ENCODE measurements around the gene ACOX3. TPM values are rescaled to one million over a fixed set of nuclear protein-coding genes. Genes with fewer than 3 reads are reported as not detected.
"Not testable (repeated sequence)": the region's sequence is repeated elsewhere in the genome, so short reads cannot be mapped to it uniquely, and the experiment has no call there.

Gene ACOX3
- total RNA-seq, 4 donors from 2014 or later: 19.0 to 32.9 (median 22.1) TPM

GRCh38 chr4:8387194-8387593 is 53.3 kb downstream of the ACOX3 start:
- intact Hi-C loops (cut with DNase I; ENCODE audit: low total_unique reads) (no loop called here), in situ Hi-C loops (cut with MboI; ENCODE audit: low sequenced_read_pairs in 4 of 4) (no loop called here)
- Histone ChIP-seq H3K4me1 (peaks cover 22 to 27% of the 10 kb centered on the region in 2 donors), H3K4me3 (no peak overlapping the region), H3K27me3 (no peaks in the 10 kb centered on the region), H3K9me3 (no peaks in the 10 kb centered on the region), H3K27ac (no peak overlapping the region), H3K36me3 (peaks cover 0 to 36% of the 10 kb centered on the region in 2 donors)
- no peak for DNase-seq
- no peak for TF ChIP-seq POLR2A (IDR thresholded peaks at IDR 0.05)
- TF ChIP-seq, protein P1, sequence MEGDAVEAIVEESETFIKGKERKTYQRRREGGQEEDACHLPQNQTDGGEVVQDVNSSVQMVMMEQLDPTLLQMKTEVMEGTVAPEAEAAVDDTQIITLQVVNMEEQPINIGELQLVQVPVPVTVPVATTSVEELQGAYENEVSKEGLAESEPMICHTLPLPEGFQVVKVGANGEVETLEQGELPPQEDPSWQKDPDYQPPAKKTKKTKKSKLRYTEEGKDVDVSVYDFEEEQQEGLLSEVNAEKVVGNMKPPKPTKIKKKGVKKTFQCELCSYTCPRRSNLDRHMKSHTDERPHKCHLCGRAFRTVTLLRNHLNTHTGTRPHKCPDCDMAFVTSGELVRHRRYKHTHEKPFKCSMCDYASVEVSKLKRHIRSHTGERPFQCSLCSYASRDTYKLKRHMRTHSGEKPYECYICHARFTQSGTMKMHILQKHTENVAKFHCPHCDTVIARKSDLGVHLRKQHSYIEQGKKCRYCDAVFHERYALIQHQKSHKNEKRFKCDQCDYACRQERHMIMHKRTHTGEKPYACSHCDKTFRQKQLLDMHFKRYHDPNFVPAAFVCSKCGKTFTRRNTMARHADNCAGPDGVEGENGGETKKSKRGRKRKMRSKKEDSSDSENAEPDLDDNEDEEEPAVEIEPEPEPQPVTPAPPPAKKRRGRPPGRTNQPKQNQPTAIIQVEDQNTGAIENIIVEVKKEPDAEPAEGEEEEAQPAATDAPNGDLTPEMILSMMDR (IDR thresholded peaks at IDR 0.05 in 4 of 5, conservative IDR thresholded peaks at IDR 0.05 in 1 of 5): no peak
- no peak for ATAC-seq

GRCh38 chr4:8386731-8387130 is 53.8 kb downstream of the ACOX3 start:
- H3K27ac ChIP-seq: no peak overlapping the region
- intact Hi-C loops (cut with DNase I; ENCODE audit: low total_unique reads): no loop called here

GRCh38 chr4:8386131-8386530 is 54.4 kb downstream of the ACOX3 start:
- in situ Hi-C loops (cut with MboI; ENCODE audit: low sequenced_read_pairs in 4 of 4); ATAC-seq; H3K27ac ChIP-seq; DNase-seq; intact Hi-C loops (cut with DNase I; ENCODE audit: low total_unique reads); H3K4me3 ChIP-seq; H3K27me3 ChIP-seq; H3K9me3 ChIP-seq: not testable (repeated sequence)
- Histone ChIP-seq H3K36me3 (peaks cover 0 to 36% of the 10 kb centered on the region in 2 donors), H3K4me1 (peaks cover 20 to 22% of the 10 kb centered on the region in 2 donors)

More at GRCh38 chr4:8386731-8387130, 53.8 kb downstream of the ACOX3 start:
- Histone ChIP-seq H3K36me3 (peaks cover 0 to 36% of the 10 kb centered on the region in 2 donors), H3K27me3 (no peaks in the 10 kb centered on the region), H3K4me3 (no peak overlapping the region), H3K4me1 (peaks cover 20 to 23% of the 10 kb centered on the region in 2 donors), H3K9me3 (no peaks in the 10 kb centered on the region)
- in situ Hi-C loops (cut with MboI; ENCODE audit: low sequenced_read_pairs in 4 of 4): no loop called here
- TF ChIP-seq, protein P1 (IDR thresholded peaks at IDR 0.05 in 4 of 5, conservative IDR thresholded peaks at IDR 0.05 in 1 of 5): no peak
- TF ChIP-seq POLR2A (IDR thresholded peaks at IDR 0.05): no peak
- ATAC-seq (no peak), DNase-seq (no peak)

DNA sequence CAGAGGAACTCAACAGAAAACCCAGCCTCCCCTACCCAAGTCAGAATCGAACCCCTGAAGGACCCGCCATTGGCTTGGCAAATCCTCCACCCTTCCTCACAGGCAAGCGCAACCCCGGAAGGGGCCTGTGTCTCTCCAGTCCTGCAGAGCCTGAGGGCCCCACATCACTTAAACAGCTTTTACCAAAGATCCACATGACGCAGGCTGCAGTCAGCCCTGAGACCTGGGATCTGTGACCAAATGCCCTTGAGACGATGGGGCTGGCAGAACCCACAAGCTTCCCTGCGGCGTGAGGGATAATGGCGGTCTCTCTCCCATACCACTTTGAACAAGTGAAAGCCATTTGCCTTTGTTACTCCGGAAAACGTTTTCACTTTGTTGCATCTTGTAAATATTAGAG is 54.9 kb downstream of the ACOX3 start:
- no peak for TF ChIP-seq POLR2A (IDR thresholded peaks at IDR 0.05)
- TF ChIP-seq, protein P1 (IDR thresholded peaks at IDR 0.05 in 4 of 5, conservative IDR thresholded peaks at IDR 0.05 in 1 of 5): no peak
- H3K27ac ChIP-seq: no peak overlapping the region

DNA sequence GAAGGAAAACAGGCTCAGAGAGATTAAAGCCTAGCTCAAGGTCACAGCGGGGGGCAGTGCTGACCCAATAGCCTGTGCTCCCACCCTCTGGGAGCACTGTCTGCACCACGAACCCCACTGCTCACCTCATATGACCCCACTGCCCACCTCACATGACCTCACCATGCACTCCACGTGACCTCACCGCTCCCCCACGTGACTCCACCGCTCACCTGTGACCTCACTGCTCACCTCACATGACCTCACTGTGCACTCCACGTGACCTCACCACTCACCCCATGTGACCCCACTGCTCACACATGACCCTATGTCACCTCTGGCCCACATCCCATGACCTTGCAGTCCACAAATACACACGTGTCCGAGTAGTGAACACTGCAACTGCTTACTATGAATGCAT is 55.4 kb downstream of the ACOX3 start:
- Histone ChIP-seq H3K27ac (peak overlapping the region in 1 of 4 donors; percentile 35), H3K4me3 (no peak overlapping the region), H3K36me3 (peaks cover 0 to 36% of the 10 kb centered on the region in 2 donors), H3K9me3 (no peaks in the 10 kb centered on the region), H3K27me3 (no peaks in the 10 kb centered on the region), H3K4me1 (peaks cover 22% of the 10 kb centered on the region in 2 donors)
- DNase-seq: no peak
- intact Hi-C loops (cut with DNase I; ENCODE audit: low total_unique reads): no loop called here
- no peak for ATAC-seq
- in situ Hi-C loops (cut with MboI; ENCODE audit: low sequenced_read_pairs in 4 of 4): no loop called here
- TF ChIP-seq POLR2A (IDR thresholded peaks at IDR 0.05): no peak
- TF ChIP-seq, protein P1 (IDR thresholded peaks at IDR 0.05 in 4 of 5, conservative IDR thresholded peaks at IDR 0.05 in 1 of 5): no peak

More for the DNA sequence above, 54.9 kb downstream of the ACOX3 start:
- Histone ChIP-seq H3K27me3 (no peaks in the 10 kb centered on the region), H3K4me3 (no peak overlapping the region), H3K4me1 (peaks cover 21 to 22% of the 10 kb centered on the region in 2 donors), H3K9me3 (no peaks in the 10 kb centered on the region), H3K36me3 (peaks cover 0 to 36% of the 10 kb centered on the region in 2 donors)
- intact Hi-C loops (cut with DNase I; ENCODE audit: low total_unique reads): no loop called here
- no peak for ATAC-seq
- in situ Hi-C loops (cut with MboI; ENCODE audit: low sequenced_read_pairs in 4 of 4): no loop called here
- no peak for DNase-seq
